ENCODE results near the gene ITGB1.
A peak's percentile ranks its signal among the peaks of the same experiment; 100 is the strongest.

Gene ITGB1

DNA sequence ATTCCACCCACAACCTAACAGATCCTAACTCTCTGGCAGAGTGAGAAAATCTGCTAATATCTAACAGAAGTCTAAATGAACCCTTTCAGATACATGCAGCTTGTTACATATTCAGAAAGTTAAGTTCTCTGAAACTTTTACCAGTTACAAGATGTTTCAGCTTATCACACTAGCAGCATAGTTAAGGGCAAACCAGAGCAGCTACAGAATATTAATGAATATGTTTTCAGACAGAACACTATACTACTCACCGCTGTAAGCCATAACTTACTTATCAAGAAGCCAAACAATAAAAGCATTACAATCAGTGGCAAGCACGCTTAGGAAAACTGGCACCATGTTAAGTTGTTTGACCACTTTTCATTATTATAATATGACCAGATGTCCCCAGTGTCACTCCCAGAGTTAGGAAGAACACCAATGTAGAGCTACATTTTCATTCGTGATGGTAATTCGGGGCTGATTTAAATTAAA, 2.7 kb downstream of the ITGB1 start:
- Histone ChIP-seq H3K4me1 (ENCODE audit: control insufficient read depth, low read length) (peaks cover 76% of the 10 kb centered on the region), H3K79me2 (ENCODE audit: control insufficient read depth, low read length) (peaks cover 96% of the 10 kb centered on the region)

DNA sequence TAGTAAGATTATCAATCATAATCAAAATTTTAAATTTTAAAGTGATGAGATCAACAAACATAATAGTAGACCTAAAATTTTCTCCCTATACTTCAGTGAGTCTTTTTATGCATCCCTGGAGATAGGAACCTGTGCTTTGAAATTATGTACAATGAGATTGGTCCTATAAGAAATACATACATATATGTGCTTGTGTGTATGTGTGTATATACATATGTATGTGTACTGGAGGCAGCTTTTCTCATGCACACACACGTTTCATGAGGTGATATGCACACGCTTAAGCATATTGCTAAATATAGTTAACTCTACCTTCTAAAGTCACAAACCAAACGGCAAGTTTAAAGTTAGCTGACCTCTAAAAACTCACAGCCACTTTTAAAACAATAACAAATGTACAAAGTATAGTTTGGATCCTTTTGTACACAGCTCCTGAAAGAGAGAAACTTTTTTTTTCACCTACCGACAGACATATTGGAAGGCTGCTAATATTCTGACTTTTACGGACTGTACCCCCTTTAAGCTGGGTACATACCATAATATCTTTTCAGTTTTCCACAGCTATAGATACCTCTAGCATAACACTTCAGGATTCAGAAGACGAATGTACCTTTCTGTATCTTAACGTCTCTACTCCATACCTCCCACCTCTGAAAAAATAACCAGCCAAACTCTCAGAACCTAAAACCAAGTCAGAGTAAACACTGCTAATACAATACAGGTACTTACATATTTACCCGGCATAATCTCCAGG, 3.3 kb downstream of the ITGB1 start:
- peaks cover 23% of the 10 kb centered on the region for H3F3A ChIP-seq (ENCODE audit: control insufficient read depth, insufficient read depth)
- H3K79me2 ChIP-seq (ENCODE audit: control insufficient read depth, low read length) = peaks cover 96% of the 10 kb centered on the region
- H4K20me1 ChIP-seq (ENCODE audit: control insufficient read depth, insufficient read depth, low read depth, low read length) = peaks cover 24% of the 10 kb centered on the region
- no peaks in the 10 kb centered on the region for H3K27me3 ChIP-seq (ENCODE audit: control insufficient read depth, low read length)
- TF ChIP-seq, protein P1, sequence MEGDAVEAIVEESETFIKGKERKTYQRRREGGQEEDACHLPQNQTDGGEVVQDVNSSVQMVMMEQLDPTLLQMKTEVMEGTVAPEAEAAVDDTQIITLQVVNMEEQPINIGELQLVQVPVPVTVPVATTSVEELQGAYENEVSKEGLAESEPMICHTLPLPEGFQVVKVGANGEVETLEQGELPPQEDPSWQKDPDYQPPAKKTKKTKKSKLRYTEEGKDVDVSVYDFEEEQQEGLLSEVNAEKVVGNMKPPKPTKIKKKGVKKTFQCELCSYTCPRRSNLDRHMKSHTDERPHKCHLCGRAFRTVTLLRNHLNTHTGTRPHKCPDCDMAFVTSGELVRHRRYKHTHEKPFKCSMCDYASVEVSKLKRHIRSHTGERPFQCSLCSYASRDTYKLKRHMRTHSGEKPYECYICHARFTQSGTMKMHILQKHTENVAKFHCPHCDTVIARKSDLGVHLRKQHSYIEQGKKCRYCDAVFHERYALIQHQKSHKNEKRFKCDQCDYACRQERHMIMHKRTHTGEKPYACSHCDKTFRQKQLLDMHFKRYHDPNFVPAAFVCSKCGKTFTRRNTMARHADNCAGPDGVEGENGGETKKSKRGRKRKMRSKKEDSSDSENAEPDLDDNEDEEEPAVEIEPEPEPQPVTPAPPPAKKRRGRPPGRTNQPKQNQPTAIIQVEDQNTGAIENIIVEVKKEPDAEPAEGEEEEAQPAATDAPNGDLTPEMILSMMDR (IDR thresholded peaks at IDR 0.05; ENCODE audit: low read depth, low read length, poor library complexity, severe bottlenecking) = no peak
- TF ChIP-seq EZH2phosphoT487 (IDR thresholded peaks at IDR 0.05; ENCODE audit: borderline replicate concordance, low read length) = no peak
- no peaks in the 10 kb centered on the region for H3K9me2 ChIP-seq (replicated peaks; ENCODE audit: control insufficient read depth, low read length)
- H3K9me3 ChIP-seq (ENCODE audit: control insufficient read depth, insufficient read depth, low read length) = no peaks in the 10 kb centered on the region
- peak overlapping the region; percentile 98 for H3K4me3 ChIP-seq (ENCODE audit: low read length)
- H3K27ac ChIP-seq (ENCODE audit: low read depth, low read length) = no peak overlapping the region
- H3K36me3 ChIP-seq (ENCODE audit: control insufficient read depth, low read length) = peaks cover 73% of the 10 kb centered on the region
- H3K4me1 ChIP-seq (ENCODE audit: control insufficient read depth, low read length) = peaks cover 76% of the 10 kb centered on the region
- H3K4me2 ChIP-seq (ENCODE audit: low read length) = peak overlapping the region; percentile 90

More for the DNA sequence above, 2.7 kb downstream of the ITGB1 start:
- Histone ChIP-seq H3K9me3 (ENCODE audit: control insufficient read depth, insufficient read depth, low read length) (no peaks in the 10 kb centered on the region), H3F3A (ENCODE audit: control insufficient read depth, insufficient read depth) (peaks cover 26% of the 10 kb centered on the region), H3K9me2 (replicated peaks; ENCODE audit: control insufficient read depth, low read length) (no peaks in the 10 kb centered on the region), H4K20me1 (ENCODE audit: control insufficient read depth, insufficient read depth, low read depth, low read length) (peaks cover 24% of the 10 kb centered on the region), H3K4me2 (ENCODE audit: low read length) (peak overlapping the region; percentile 90), H3K36me3 (ENCODE audit: control insufficient read depth, low read length) (peaks cover 73% of the 10 kb centered on the region), H3K27me3 (ENCODE audit: control insufficient read depth, low read length) (no peaks in the 10 kb centered on the region), H3K4me3 (ENCODE audit: low read length) (peak overlapping the region; percentile 98), H3K27ac (ENCODE audit: low read depth, low read length) (no peak overlapping the region)
- TF ChIP-seq EZH2phosphoT487 (IDR thresholded peaks at IDR 0.05; ENCODE audit: borderline replicate concordance, low read length) = no peak
- TF ChIP-seq, protein P1 (IDR thresholded peaks at IDR 0.05; ENCODE audit: low read depth, low read length, poor library complexity, severe bottlenecking) = no peak

DNA sequence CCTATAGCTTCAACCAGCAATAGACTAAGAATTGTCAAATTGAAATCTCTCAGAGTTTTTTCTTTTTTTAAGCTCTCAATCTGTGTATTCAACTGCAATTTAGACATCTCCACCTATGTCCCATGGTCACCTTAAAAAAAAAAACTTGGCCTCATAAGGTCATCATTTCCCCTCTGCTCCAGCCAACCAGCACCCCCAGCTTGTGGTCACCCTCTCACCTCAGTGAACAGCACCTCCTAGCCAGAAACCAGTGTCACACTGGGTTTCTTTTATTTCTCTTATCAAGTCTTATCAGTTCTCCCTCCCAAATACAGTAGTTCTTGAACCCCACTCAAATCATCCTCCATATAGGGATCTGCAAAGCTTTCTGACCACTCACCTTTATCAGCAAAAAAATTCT, 4.0 kb downstream of the ITGB1 start:
- peaks cover 68% of the 10 kb centered on the region for H3K36me3 ChIP-seq (ENCODE audit: control insufficient read depth, low read length)
- no peak overlapping the region for H3K27ac ChIP-seq (ENCODE audit: low read depth, low read length)
- peak overlapping the region; percentile 90 for H3K4me2 ChIP-seq (ENCODE audit: low read length)
- no peaks in the 10 kb centered on the region for H3K9me2 ChIP-seq (replicated peaks; ENCODE audit: control insufficient read depth, low read length)
- peaks cover 77% of the 10 kb centered on the region for H3K4me1 ChIP-seq (ENCODE audit: control insufficient read depth, low read length)
- no peaks in the 10 kb centered on the region for H3K9me3 ChIP-seq (ENCODE audit: control insufficient read depth, insufficient read depth, low read length)
- H4K20me1 ChIP-seq (ENCODE audit: control insufficient read depth, insufficient read depth, low read depth, low read length) = peaks cover 24% of the 10 kb centered on the region
- peaks cover 96% of the 10 kb centered on the region for H3K79me2 ChIP-seq (ENCODE audit: control insufficient read depth, low read length)
- TF ChIP-seq EZH2phosphoT487 (IDR thresholded peaks at IDR 0.05; ENCODE audit: borderline replicate concordance, low read length) = no peak
- TF ChIP-seq, protein P1 (IDR thresholded peaks at IDR 0.05; ENCODE audit: low read depth, low read length, poor library complexity, severe bottlenecking) = peak; percentile 33
- H3K27me3 ChIP-seq (ENCODE audit: control insufficient read depth, low read length) = no peaks in the 10 kb centered on the region
- peaks cover 19% of the 10 kb centered on the region; the same call in 1 of the 2 replicates for H3F3A ChIP-seq (ENCODE audit: control insufficient read depth, insufficient read depth)
- H3K4me3 ChIP-seq (ENCODE audit: low read length) = peak overlapping the region; percentile 98

All from DOHH2 (cell line).